ENCODE measurements around the gene RASL11A.

DNA sequence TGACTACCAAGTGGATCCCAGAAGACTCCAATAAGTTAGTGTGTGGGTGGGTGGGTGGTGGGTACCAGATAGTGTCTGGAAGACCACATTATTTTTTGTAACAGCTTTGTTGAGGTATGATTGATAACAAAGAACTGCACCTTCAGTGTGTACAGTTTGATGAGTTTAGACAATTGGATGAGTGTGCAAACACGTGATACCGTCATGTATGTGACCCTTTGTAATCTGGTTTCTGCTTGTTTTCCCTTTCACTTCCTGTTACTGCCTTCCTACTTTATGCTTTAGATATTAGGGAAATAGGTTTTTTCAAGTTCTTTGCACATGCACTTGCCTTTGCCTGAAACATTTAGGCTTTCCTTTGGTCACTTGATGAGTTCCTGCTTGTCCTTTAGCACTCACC, 10.8 kb upstream of the RASL11A start:
- TF ChIP-seq EZH2 (IDR thresholded peaks at IDR 0.05; ENCODE audit: borderline replicate concordance): no peak
- TF ChIP-seq, protein P1, sequence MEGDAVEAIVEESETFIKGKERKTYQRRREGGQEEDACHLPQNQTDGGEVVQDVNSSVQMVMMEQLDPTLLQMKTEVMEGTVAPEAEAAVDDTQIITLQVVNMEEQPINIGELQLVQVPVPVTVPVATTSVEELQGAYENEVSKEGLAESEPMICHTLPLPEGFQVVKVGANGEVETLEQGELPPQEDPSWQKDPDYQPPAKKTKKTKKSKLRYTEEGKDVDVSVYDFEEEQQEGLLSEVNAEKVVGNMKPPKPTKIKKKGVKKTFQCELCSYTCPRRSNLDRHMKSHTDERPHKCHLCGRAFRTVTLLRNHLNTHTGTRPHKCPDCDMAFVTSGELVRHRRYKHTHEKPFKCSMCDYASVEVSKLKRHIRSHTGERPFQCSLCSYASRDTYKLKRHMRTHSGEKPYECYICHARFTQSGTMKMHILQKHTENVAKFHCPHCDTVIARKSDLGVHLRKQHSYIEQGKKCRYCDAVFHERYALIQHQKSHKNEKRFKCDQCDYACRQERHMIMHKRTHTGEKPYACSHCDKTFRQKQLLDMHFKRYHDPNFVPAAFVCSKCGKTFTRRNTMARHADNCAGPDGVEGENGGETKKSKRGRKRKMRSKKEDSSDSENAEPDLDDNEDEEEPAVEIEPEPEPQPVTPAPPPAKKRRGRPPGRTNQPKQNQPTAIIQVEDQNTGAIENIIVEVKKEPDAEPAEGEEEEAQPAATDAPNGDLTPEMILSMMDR (IDR thresholded peaks at IDR 0.05; ENCODE audit: poor library complexity): no peak
